ENCODE data around the gene BARHL1. TPM values are rescaled to one million over a fixed set of nuclear protein-coding genes. Genes with fewer than 3 reads are reported as not detected.
A peak's percentile ranks its signal among the peaks of the same experiment; 100 is the strongest.
"Not testable (repeated sequence)": the region's sequence is repeated elsewhere in the genome, so short reads cannot be mapped to it uniquely, and the experiment has no call there.

The BARHL1 gene
- total and polyA plus RNA-seq, 4 donors: not detected

DNA sequence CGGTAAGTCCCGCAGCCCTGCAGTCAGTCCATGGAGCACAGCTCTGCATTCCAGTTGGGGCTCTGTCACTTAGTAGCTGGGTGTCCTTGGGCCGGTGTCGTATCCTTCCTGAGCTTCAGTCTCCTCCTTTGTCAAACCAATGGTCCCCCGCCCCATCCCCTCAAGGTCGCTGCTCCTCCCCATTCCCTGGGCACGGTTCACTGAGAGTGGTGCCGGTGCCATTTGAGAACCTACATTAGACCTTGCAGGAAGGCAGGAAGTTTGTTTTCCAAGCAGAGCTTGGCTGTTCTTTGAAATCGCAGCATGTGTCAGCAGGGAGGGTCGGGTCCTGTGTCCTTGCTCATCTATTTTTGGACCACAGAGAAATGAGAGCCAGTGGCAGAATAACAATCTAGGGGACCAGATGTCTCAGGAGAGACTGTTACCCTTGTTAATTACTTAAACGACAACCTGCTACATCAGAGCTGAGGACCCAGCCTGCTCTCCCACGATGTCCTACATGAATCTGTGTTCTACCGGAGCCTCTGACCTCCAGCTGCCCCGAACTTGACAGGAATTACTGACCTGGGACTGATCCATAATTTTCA, 21.7 kb upstream of the BARHL1 start:
- Histone ChIP-seq H3K4me3 (no peak overlapping the region), H3K9me3 (ENCODE audit: control insufficient read depth in 4 of 4, insufficient read depth in 3 of 4, low read length in 3 of 4) (no peaks in the 10 kb centered on the region), H3K36me3 (ENCODE audit: control insufficient read depth in 4 of 4, insufficient read depth in 4 of 4, low read length in 4 of 4) (no peaks in the 10 kb centered on the region), H3K9ac (ENCODE audit: insufficient read depth in 1 of 2, low read length in 2 of 2) (no peak overlapping the region), H3K4me1 (ENCODE audit: control insufficient read depth in 5 of 5, insufficient read depth in 5 of 5, low read length in 5 of 5) (peaks cover 0 to 9% (median 0%) of the 10 kb centered on the region in 5 donors), H3K27me3 (ENCODE audit: control insufficient read depth in 3 of 3, insufficient read depth in 3 of 3, low read length in 2 of 3) (peaks cover 0 to 38% (median 7%) of the 10 kb centered on the region in 3 donors), H3K27ac (ENCODE audit: low read depth in 1 of 2, low read length in 1 of 2) (no peak overlapping the region)
- TF ChIP-seq, protein P1, sequence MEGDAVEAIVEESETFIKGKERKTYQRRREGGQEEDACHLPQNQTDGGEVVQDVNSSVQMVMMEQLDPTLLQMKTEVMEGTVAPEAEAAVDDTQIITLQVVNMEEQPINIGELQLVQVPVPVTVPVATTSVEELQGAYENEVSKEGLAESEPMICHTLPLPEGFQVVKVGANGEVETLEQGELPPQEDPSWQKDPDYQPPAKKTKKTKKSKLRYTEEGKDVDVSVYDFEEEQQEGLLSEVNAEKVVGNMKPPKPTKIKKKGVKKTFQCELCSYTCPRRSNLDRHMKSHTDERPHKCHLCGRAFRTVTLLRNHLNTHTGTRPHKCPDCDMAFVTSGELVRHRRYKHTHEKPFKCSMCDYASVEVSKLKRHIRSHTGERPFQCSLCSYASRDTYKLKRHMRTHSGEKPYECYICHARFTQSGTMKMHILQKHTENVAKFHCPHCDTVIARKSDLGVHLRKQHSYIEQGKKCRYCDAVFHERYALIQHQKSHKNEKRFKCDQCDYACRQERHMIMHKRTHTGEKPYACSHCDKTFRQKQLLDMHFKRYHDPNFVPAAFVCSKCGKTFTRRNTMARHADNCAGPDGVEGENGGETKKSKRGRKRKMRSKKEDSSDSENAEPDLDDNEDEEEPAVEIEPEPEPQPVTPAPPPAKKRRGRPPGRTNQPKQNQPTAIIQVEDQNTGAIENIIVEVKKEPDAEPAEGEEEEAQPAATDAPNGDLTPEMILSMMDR (IDR thresholded peaks at IDR 0.05; ENCODE audit: control extremely low read depth, extremely low read depth): no peak
- 32 to 37% methylated on average over 14 of the region's 14 CpGs for WGBS, 2 donors
- ATAC-seq (ENCODE audit: insufficient read depth, low FRiP score) (no peak), DNase-seq (no peak)

DNA sequence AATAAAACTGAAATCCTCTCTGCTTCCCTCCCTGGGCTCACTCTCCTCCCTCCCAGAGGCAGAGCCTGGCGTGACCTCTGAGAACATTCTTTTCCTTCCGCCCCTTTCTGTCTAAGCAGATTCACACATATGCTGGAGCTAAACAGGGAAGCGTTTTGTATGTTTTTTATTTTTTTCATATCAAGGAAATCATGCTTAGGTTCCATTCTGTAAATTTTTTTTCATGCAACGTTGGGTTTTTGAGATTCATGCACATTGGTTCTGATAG, 20.2 kb upstream of the BARHL1 start:
- H3K36me3 ChIP-seq (ENCODE audit: control insufficient read depth in 4 of 4, insufficient read depth in 4 of 4, low read length in 4 of 4): no peaks in the 10 kb centered on the region
- peaks cover 0 to 30% (median 7%) of the 10 kb centered on the region in 3 donors for H3K27me3 ChIP-seq (ENCODE audit: control insufficient read depth in 3 of 3, insufficient read depth in 3 of 3, low read length in 2 of 3)
- H3K9ac ChIP-seq (ENCODE audit: insufficient read depth in 1 of 2, low read length in 2 of 2): no peak overlapping the region
- WGBS, 2 donors: 24 to 56% methylated on average over 4 of the region's 4 CpGs
- H3K4me1 ChIP-seq (ENCODE audit: control insufficient read depth in 5 of 5, insufficient read depth in 5 of 5, low read length in 5 of 5): peaks cover 0 to 9% (median 0%) of the 10 kb centered on the region in 5 donors
- TF ChIP-seq, protein P1 (IDR thresholded peaks at IDR 0.05; ENCODE audit: control extremely low read depth, extremely low read depth): no peak
- no peak for ATAC-seq (ENCODE audit: insufficient read depth, low FRiP score)
- no peaks in the 10 kb centered on the region for H3K9me3 ChIP-seq (ENCODE audit: control insufficient read depth in 4 of 4, insufficient read depth in 3 of 4, low read length in 3 of 4)
- peak in 1 of 3 donors; percentile 42 for DNase-seq
- no peak overlapping the region for H3K4me3 ChIP-seq
- no peak overlapping the region for H3K27ac ChIP-seq (ENCODE audit: low read depth in 1 of 2, low read length in 1 of 2)

DNA sequence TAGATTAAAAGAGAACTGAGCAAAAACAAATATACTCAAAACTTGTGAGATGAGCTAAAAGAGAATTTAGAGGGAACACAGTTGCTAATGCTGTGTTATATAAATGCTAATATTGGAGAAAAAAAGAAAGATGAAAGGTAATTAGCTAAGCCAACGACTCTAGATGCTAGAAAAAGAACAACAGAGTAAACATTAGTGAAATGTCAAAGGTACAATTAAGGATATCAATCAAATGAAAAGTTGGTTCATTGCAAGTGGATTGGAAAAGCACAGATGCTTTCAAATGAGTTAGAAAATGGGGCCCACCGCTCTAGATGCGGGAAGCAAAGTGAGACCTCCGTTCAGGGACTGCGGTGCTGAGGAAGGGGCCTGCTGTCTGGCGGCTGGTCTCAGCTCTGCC, 17.9 kb upstream of the BARHL1 start:
- Histone ChIP-seq H3K4me3 (no peak overlapping the region), H3K9me3 (ENCODE audit: control insufficient read depth in 4 of 4, insufficient read depth in 3 of 4, low read length in 3 of 4) (no peaks in the 10 kb centered on the region), H3K9ac (ENCODE audit: insufficient read depth in 1 of 2, low read length in 2 of 2) (no peak overlapping the region), H3K27ac (ENCODE audit: low read depth in 1 of 2, low read length in 1 of 2) (no peak overlapping the region), H3K27me3 (ENCODE audit: control insufficient read depth in 3 of 3, insufficient read depth in 3 of 3, low read length in 2 of 3) (peaks cover 0 to 25% (median 4%) of the 10 kb centered on the region in 3 donors), H3K36me3 (ENCODE audit: control insufficient read depth in 4 of 4, insufficient read depth in 4 of 4, low read length in 4 of 4) (no peaks in the 10 kb centered on the region), H3K4me1 (ENCODE audit: control insufficient read depth in 5 of 5, insufficient read depth in 5 of 5, low read length in 5 of 5) (peaks cover 0 to 9% (median 0%) of the 10 kb centered on the region in 5 donors)
- WGBS, 2 donors: 79 to 83% methylated on average over 6 of the region's 6 CpGs
- ATAC-seq (ENCODE audit: insufficient read depth, low FRiP score) (no peak), DNase-seq (no peak)
- TF ChIP-seq, protein P1 (IDR thresholded peaks at IDR 0.05; ENCODE audit: control extremely low read depth, extremely low read depth): no peak

DNA sequence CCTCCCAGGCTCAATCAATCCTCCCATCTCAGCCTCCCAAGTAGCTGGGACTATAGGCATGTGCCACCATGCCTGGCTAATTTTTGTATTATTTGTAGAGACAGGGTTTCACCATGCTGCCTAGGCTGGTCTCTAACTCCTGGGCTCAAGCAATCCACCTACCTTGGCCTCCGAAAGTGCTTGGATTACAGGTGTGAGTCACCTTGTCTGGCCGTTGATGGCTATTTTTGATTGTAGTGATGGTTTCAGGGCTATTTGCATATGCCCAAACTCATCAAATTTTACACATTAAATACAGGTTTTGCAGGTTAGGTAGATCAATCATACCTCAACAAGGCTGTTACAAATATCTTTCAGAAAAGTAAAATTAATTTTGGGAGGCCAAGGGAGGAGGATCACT, 13.6 kb upstream of the BARHL1 start:
- not testable (repeated sequence) for H3K9me3 ChIP-seq (ENCODE audit: control insufficient read depth in 4 of 4, insufficient read depth in 3 of 4, low read length in 3 of 4); ATAC-seq (ENCODE audit: insufficient read depth, low FRiP score); H3K27ac ChIP-seq (ENCODE audit: low read depth in 1 of 2, low read length in 1 of 2); H3K4me1 ChIP-seq (ENCODE audit: control insufficient read depth in 5 of 5, insufficient read depth in 5 of 5, low read length in 5 of 5); DNase-seq; H3K9ac ChIP-seq (ENCODE audit: insufficient read depth in 1 of 2, low read length in 2 of 2); H3K4me3 ChIP-seq; H3K36me3 ChIP-seq (ENCODE audit: control insufficient read depth in 4 of 4, insufficient read depth in 4 of 4, low read length in 4 of 4)
- peaks cover 0 to 11% (median 0%) of the 10 kb centered on the region in 3 donors for H3K27me3 ChIP-seq (ENCODE audit: control insufficient read depth in 3 of 3, insufficient read depth in 3 of 3, low read length in 2 of 3)
- WGBS, 2 donors: 77 to 79% methylated on average over 2 of the region's 2 CpGs
